Aorta (tissue), 5 donors: Measurements from ENCODE around the gene PDE4D. TPM values are rescaled to one million over a fixed set of nuclear protein-coding genes. Genes with fewer than 3 reads are reported as not detected.

Experiments used
- ATAC-seq: fragments of 200-7000 bp; cut with Tn5 transposase; one replicate; pipeline ENCODE4 v1.9.1; 2022; ENCODE audit warnings: moderate library complexity; ENCODE audit not compliant: low FRiP score
- DNase-seq, 2 donors: peaks; one replicate each; pipeline ENCODE4 v3.0.0-alpha.2; 2020
- H3K27ac ChIP-seq, 2 donors: one replicate each; pipeline ENCODE4 v1.5.1; 2013; ENCODE audit warnings: low read length in 2 of 2, mild to moderate bottlenecking in 2 of 2, moderate library complexity in 2 of 2, control low read depth in 1 of 2, inconsistent platforms in 1 of 2, low read depth in 1 of 2
- H3K27me3 ChIP-seq, 2 donors: one replicate each; pipeline ENCODE4 v1.6.1; 2013; ENCODE audit warnings: control low read depth in 1 of 2, low read length in 1 of 2, mild to moderate bottlenecking in 1 of 2, moderate library complexity in 1 of 2; ENCODE audit not compliant: insufficient read depth in 2 of 2, control insufficient read depth in 1 of 2
- H3K36me3 ChIP-seq, 2 donors: one replicate each; pipeline ENCODE4 v1.6.1; 2013; ENCODE audit warnings: control low read depth in 1 of 2, low read length in 1 of 2, mild to moderate bottlenecking in 1 of 2; ENCODE audit not compliant: insufficient read depth in 2 of 2, control insufficient read depth in 1 of 2
- H3K4me1 ChIP-seq, 2 donors: one replicate each; pipeline ENCODE4 v1.6.1; 2013; ENCODE audit warnings: low read length in 2 of 2, control low read depth in 1 of 2, mild to moderate bottlenecking in 1 of 2, moderate library complexity in 1 of 2; ENCODE audit not compliant: insufficient read depth in 2 of 2, control insufficient read depth in 1 of 2
- H3K4me3 ChIP-seq, 2 donors: one replicate each; pipeline ENCODE4 v1.5.1; 2013; ENCODE audit warnings: low read length in 2 of 2, control low read depth in 1 of 2, mild to moderate bottlenecking in 1 of 2
- H3K9me3 ChIP-seq: one replicate; pipeline ENCODE4 v1.6.1; 2013; ENCODE audit warnings: mild to moderate bottlenecking, low read length; ENCODE audit not compliant: control insufficient read depth
- WGBS, 2 donors: extraction: QIAGEN DNeasy Blood & Tissue Kit; methylation state at CpG; one replicate each; pipeline ENCODE4 v1.1.7; 2013; 5-methylcytosine and 5-hydroxymethylcytosine counted together
- intact Hi-C, 2 donors: fragments of 100-400 bp; cut with DNase I; formaldehyde crosslinking; loops; one replicate each; pipeline versions ENCODE4 v1.14.2 to v1.15.0; 2022
- polyA plus RNA-seq, 2 donors: library from polyadenylated mRNA; stranded (reverse); fragments of 200-250 nt; gene quantifications; one replicate each; pipeline ENCODE4 v1.2.3, GENCODE V29; 2013
- total RNA-seq, 2 donors: library from RNA; stranded (reverse); fragmentation: NEBNext Ultra II Directional; extraction: Animal tissue kit (Norgen Biotek cat#: 25700); gene quantifications; one replicate each; pipeline ENCODE4 v1.2.1, GENCODE V29; 2021
- donor health status: healthy with polysubstance abuse.
- donor health status: Bipolar disorder and iron deficiency.
- donor health status: DM: no; HTN: no; CAD: no.
- donor health status: DM: no; HTN: no; CAD: no.
- donor health status: DM: yes; HTN: yes; CAD: no.

Gene PDE4D
- total and polyA plus RNA-seq, 4 donors, result 2.4 to 112 (median 33.3) TPM

DNA sequence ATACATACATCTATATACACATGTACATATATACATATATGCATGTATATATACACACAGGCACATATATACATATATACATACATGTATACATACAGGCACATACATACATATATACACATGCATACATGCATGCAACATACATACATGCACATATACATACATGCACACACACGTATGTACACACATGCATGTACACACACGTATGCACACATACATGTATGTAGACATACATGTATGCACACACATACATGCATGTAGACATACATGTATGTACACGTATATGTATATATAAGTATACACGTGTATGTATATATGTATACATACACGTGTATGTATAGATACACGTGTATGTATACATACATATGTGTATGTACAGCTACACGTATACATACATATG lies 693.7 kb downstream of the PDE4D start:
- Histone ChIP-seq H3K9me3 (peaks cover 2% of the 10 kb centered on the region), H3K27me3 (no peaks in the 10 kb centered on the region), H3K4me1 (peaks cover 0 to 2% of the 10 kb centered on the region in 2 donors), H3K4me3 (no peak overlapping the region), H3K36me3 (no peaks in the 10 kb centered on the region), H3K27ac (no peak overlapping the region)
- no peak for DNase-seq
- WGBS, 2 donors, result 76 to 77% methylated on average over 7 of the region's 7 CpGs
- ATAC-seq, result no peak
- intact Hi-C loops, result loop anchor here in 1 of 2 donors (10.0 kb wide), 1 partner anchor 595 kb away; no protein-coding TSS in a partner anchor

DNA sequence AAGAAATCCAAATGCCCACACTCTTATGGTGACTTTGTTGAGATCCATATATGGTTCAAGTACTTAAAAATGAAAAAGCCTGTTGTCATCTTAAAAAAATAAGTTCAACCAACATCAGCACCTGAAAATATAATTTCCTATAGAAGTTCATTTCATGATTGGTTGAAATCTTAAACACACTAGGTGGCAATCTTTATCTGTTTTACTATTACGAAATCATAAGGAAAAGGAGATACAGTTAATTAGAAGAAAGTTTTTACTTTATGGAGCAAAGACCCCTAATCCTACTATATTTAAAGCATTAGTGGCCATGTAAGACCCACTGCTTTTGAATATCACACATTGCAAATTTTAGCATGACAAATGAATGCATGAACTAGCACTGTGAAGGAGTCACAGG lies 694.7 kb downstream of the PDE4D start:
- Histone ChIP-seq H3K27ac (no peak overlapping the region), H3K4me1 (peaks cover 0 to 2% of the 10 kb centered on the region in 2 donors), H3K9me3 (peaks cover 2% of the 10 kb centered on the region), H3K36me3 (no peaks in the 10 kb centered on the region), H3K4me3 (no peak overlapping the region), H3K27me3 (no peaks in the 10 kb centered on the region)
- WGBS, 2 donors, result 80 to 84% methylated on average over 1 of the region's 1 CpG
- ATAC-seq, result no peak
- intact Hi-C loops, result loop anchor here in 1 of 2 donors (10.0 kb wide), 1 partner anchor 596 kb away; no protein-coding TSS in a partner anchor
- no peak for DNase-seq

DNA sequence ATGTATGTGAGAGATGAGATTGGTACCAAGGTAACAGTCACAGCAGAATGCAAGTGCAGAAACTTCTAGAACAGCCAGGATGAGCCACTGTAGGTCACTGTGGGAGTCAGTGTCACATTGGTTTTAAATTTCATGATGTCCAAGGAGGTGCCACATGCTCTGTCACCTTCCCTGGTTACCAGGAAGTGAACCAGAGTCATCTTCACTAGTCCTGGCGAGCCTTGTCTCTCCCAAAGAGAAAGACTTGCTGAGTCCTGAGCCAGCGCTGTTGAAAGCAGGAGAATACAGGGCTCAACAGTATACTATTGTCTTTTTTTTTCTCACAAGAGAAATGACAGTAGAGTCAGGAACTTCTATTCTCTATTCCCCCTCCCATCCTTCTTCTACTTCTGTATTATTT lies 695.2 kb downstream of the PDE4D start:
- Histone ChIP-seq H3K36me3 (no peaks in the 10 kb centered on the region), H3K4me1 (peaks cover 0 to 2% of the 10 kb centered on the region in 2 donors), H3K27me3 (no peaks in the 10 kb centered on the region), H3K4me3 (no peak overlapping the region), H3K27ac (no peak overlapping the region), H3K9me3 (peaks cover 2% of the 10 kb centered on the region)
- 93 to 94% methylated on average over 2 of the region's 2 CpGs for WGBS, 2 donors
- intact Hi-C loops, result loop anchor here in 1 of 2 donors (10.0 kb wide), 1 partner anchor 596 kb away; no protein-coding TSS in a partner anchor
- ATAC-seq (no peak), DNase-seq (no peak)

DNA sequence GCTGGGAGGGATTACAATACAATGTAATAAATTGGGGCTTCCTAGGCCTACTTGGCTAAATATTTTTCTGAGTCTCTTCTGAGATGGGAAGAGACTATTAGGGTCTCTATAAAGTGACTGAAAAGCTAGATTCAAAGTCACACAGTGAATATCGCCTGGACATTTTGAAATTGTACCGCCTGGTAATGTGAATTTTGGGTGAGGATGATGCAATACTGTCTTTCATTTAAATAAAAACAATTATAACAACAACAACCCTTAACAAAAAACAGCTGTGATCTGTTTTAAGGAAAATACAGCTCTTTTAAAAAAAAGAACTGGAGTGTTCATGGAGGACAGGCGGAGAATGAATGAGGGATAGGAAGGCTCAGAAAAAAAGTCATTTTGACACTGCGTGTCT lies 695.6 kb downstream of the PDE4D start:
- Histone ChIP-seq H3K4me3 (no peak overlapping the region), H3K9me3 (peaks cover 2% of the 10 kb centered on the region), H3K27me3 (no peaks in the 10 kb centered on the region), H3K4me1 (peaks cover 0 to 2% of the 10 kb centered on the region in 2 donors), H3K36me3 (no peaks in the 10 kb centered on the region), H3K27ac (no peak overlapping the region)
- intact Hi-C loops, result loop anchor here in 1 of 2 donors (10.0 kb wide), 1 partner anchor 597 kb away; no protein-coding TSS in a partner anchor
- DNase-seq (no peak), ATAC-seq (no peak)
- 71 to 72% methylated on average over 4 of the region's 4 CpGs for WGBS, 2 donors

DNA sequence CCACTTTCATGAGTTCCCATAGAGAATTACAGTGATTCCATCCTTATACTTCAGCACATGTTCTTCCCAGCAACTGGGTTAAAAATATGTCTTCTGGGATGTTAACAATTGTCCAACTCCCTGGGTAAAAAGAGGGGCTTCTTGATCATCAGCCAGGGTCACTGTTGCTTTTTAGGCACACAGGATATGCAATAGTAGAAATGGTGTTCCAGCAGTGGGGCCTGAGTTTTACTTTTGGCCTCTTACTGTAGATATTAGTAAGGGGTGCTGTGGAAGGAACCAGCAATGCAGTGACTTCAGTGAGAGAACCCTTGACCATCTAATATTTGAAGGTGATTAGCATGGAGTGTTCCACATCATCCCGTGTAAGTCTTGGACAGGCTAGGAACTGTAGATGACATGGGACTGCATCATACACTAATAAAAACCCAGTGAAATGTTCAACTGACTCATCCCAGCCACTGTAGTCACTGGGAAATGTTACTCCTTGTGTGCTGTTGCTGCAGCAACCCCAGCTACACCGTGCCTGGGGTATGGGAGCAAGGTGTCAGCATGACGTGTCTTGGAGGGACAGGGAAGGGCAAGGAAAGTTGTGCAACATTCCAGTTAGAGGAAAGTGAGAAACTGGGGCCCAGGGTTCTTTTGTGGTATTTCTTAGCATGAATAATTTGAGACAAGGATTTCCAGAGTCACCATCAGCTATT lies 699.8 kb downstream of the PDE4D start:
- Histone ChIP-seq H3K4me1 (no peaks in the 10 kb centered on the region), H3K27ac (no peak overlapping the region), H3K9me3 (peaks cover 2% of the 10 kb centered on the region), H3K27me3 (no peaks in the 10 kb centered on the region), H3K36me3 (no peaks in the 10 kb centered on the region), H3K4me3 (no peak overlapping the region)
- 68 to 80% methylated on average over 3 of the region's 3 CpGs for WGBS, 2 donors
- no peak for ATAC-seq
- DNase-seq, result no peak
- intact Hi-C loops, result loop anchor here in 1 of 2 donors (10.0 kb wide), 1 partner anchor 601 kb away; no protein-coding TSS in a partner anchor

DNA sequence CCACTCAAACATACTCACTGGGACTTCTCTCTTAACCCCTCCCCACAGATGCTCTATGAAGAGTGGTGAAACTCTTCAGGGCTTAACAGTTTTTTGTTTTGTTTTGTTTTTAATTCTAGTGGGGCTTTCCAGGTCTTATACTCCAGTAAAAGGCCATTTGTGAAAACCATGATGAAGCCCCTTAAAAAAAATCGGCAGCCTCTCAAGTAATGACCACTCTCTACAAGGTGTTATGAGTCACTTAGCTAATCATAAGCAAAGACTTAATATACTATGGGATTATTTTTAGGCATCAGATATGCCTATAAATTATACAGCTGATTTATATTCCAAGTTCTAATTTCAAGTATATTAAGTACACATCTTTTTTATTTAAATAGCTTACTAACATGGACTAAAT lies 702.8 kb downstream of the PDE4D start:
- DNase-seq (no peak), ATAC-seq (no peak)
- no peaks in the 10 kb centered on the region for H3K27me3 ChIP-seq
- H3K4me3 ChIP-seq, result no peak overlapping the region
- no peaks in the 10 kb centered on the region for H3K4me1 ChIP-seq
- peaks cover 2% of the 10 kb centered on the region for H3K9me3 ChIP-seq
- 89 to 98% methylated on average over 1 of the region's 1 CpG for WGBS, 2 donors
- intact Hi-C loops, result loop anchor here in 1 of 2 donors (10.0 kb wide), 1 partner anchor 604 kb away; no protein-coding TSS in a partner anchor
- H3K36me3 ChIP-seq, result no peaks in the 10 kb centered on the region
- H3K27ac ChIP-seq, result no peak overlapping the region

DNA sequence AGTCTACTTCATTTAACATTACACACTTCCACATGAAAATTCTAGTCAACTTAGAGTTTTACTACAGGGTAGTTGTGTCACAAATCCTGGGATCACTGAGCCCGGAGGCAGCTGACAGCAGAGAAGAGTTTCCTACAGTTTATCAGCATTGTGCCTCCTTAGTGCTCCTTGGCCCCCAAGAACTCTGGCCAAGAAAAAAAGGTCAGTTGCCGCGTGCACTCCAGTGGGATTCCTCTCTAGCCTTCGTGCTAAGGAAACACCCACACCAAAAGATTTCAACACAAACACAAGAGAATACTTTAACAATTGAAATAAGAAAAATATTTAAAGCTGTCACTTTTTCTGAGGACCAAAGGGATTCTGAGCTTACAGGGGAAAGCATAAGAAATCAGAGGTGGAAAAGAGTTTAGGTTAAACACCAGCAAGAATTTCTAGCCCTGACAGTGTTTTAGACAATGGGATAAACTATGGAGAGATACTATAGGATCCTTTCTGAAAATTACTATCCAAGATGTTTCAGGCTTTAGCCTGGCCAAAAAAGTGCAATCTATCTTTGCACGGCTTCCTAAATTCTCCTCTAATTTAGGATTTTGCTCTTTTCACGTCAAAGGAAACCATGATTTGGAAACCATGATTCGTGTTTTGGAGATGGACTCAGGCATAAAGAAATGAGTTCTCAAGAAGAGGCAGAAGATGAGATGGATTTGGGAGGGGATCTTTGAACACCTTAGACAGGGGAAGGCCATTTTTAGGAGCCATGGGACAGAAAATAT lies 703.9 kb downstream of the PDE4D start:
- Histone ChIP-seq H3K4me3 (no peak overlapping the region), H3K27me3 (no peaks in the 10 kb centered on the region), H3K36me3 (no peaks in the 10 kb centered on the region), H3K27ac (no peak overlapping the region), H3K4me1 (no peaks in the 10 kb centered on the region), H3K9me3 (no peaks in the 10 kb centered on the region)
- intact Hi-C loops, result loop anchor here (2.0 to 10.0 kb wide), 5 partner anchors 178 to 605 kb away; no protein-coding TSS in a partner anchor
- 72 to 78% methylated on average over 7 of the region's 7 CpGs for WGBS, 2 donors
- ATAC-seq, result no peak
- no peak for DNase-seq

DNA sequence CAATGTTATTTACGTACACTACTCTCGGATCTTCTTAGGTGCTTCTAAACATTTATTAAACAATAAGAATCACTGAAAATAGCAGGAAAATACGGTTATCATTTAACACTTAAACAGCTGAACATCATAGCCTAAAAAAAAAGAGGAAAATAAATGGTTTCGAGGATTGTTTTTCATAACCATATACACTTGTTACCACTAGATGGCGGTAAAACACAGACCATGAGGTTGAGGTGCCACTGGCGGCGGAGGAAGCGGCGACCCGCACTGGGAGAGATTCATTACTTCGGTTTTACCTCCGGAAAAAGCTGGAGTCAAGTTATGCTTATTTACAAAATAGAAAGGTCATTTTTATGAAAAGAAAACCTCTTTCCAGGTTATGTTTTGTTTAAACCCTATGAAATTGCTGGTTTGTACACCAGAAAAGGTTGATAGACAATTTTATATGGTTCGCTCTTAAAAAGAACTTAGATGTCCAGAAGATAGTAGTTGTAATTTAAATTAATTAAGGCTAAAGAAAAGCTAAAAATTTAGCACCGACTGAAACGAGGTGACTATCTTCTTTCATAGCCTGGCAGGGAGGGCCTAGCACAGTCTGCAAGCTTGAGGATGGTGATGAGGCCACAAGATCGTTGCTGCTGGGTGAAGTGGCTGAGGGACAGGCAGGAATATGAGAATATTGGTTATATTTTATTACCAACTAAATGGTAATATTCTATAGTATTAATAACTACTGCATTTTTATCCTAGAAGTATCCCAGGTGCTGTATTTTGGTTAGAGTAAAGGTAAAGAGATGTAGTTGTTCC lies 704.9 kb downstream of the PDE4D start:
- Histone ChIP-seq H3K9me3 (no peaks in the 10 kb centered on the region), H3K4me3 (no peak overlapping the region), H3K4me1 (no peaks in the 10 kb centered on the region), H3K36me3 (peaks cover 0 to 2% of the 10 kb centered on the region in 2 donors), H3K27ac (no peak overlapping the region), H3K27me3 (no peaks in the 10 kb centered on the region)
- DNase-seq (peak; percentile 78 to 86), ATAC-seq (peak; percentile 90)
- WGBS, 2 donors, result 11 to 12% methylated on average over 16 of the region's 16 CpGs
- intact Hi-C loops, result loop anchor here (2.0 to 10.0 kb wide), 4 partner anchors 179 to 486 kb away; no protein-coding TSS in a partner anchor
